ENCODE results near the gene FATE1. TPM values are rescaled to one million over a fixed set of nuclear protein-coding genes. Genes with fewer than 3 reads are reported as not detected.

The FATE1 gene
- total RNA-seq, 1 donor from 2014 or later, result not detected

DNA sequence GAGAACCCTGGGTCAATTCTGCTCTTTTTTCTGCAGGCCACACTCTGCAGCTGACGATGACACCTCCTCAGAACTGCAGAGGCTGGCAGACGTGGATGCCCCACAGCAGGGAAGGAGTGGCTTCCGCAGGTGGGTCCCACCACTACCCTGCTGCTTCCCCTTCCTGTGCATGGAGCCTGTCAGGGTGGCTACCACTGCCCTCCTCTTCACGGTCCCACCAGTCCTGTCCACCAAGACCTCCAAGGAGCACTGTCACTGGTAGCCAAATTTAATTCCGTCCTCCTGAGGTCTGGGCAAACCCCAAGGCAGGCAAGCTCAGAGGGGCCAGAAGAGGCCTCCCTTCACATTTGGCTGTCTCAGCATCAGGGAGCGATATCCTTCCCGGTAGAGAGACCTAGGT is 22.9 kb downstream of the FATE1 start:
- Mint-ChIP-seq H3K27ac (ENCODE audit: unreplicated experiment) (no peak overlapping the region), H3K9me3 (ENCODE audit: unreplicated experiment) (no peaks in the 10 kb centered on the region), H3K36me3 (ENCODE audit: low read depth, unreplicated experiment) (no peaks in the 10 kb centered on the region), H3K27me3 (ENCODE audit: unreplicated experiment) (no peaks in the 10 kb centered on the region), H3K4me3 (ENCODE audit: unreplicated experiment) (no peak overlapping the region), H3K4me1 (ENCODE audit: unreplicated experiment) (no peaks in the 10 kb centered on the region)
- TF ChIP-seq, protein P1, sequence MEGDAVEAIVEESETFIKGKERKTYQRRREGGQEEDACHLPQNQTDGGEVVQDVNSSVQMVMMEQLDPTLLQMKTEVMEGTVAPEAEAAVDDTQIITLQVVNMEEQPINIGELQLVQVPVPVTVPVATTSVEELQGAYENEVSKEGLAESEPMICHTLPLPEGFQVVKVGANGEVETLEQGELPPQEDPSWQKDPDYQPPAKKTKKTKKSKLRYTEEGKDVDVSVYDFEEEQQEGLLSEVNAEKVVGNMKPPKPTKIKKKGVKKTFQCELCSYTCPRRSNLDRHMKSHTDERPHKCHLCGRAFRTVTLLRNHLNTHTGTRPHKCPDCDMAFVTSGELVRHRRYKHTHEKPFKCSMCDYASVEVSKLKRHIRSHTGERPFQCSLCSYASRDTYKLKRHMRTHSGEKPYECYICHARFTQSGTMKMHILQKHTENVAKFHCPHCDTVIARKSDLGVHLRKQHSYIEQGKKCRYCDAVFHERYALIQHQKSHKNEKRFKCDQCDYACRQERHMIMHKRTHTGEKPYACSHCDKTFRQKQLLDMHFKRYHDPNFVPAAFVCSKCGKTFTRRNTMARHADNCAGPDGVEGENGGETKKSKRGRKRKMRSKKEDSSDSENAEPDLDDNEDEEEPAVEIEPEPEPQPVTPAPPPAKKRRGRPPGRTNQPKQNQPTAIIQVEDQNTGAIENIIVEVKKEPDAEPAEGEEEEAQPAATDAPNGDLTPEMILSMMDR (IDR thresholded peaks at IDR 0.05; ENCODE audit: unreplicated experiment), result no peak
- no peak for DNase-seq (ENCODE audit: low spot score)

DNA sequence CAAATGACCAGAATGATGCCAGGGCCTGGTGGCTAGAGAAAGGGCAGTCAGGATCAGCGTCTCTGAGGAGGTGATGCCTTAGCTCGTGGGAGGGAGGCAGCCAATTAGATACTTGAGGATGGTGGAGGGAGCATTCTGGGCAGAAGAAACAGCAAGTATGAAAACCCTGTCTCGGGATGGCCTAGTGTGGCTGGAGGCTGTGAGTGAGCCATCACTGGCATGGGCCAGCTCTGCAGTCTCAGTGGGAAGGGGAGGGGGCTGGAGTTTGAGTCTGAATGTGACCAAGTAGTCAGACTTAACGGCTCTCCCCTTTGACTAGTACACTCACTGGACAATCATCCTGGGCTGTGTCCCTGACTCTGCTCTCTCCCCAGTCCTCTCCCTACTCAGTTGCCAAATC is 25.8 kb downstream of the FATE1 start:
- no peak for DNase-seq (ENCODE audit: low spot score)
- Mint-ChIP-seq H3K36me3 (ENCODE audit: low read depth, unreplicated experiment) (no peaks in the 10 kb centered on the region), H3K27ac (ENCODE audit: unreplicated experiment) (no peak overlapping the region), H3K4me3 (ENCODE audit: unreplicated experiment) (no peak overlapping the region), H3K4me1 (ENCODE audit: unreplicated experiment) (no peaks in the 10 kb centered on the region), H3K27me3 (ENCODE audit: unreplicated experiment) (no peaks in the 10 kb centered on the region), H3K9me3 (ENCODE audit: unreplicated experiment) (no peaks in the 10 kb centered on the region)
- TF ChIP-seq, protein P1 (IDR thresholded peaks at IDR 0.05; ENCODE audit: unreplicated experiment), result no peak

DNA sequence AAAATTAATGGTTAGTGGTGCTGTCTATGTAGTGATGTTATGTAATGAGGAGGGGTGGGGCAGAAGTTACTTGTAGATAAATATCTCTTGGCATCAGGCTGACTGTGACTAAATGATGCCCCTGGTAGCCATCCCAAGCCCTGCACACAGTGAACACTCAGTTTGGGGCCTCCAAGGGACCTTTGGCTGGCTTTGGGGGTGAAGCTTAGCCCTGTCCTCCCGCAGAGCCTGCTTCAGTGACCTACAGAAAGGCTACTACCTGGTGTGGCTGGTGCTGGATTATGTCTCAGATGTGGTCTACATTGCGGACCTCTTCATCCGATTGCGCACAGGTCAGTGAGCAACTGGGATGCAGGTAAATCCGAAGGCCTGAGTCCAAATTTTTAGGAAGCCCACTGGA is 26.5 kb downstream of the FATE1 start:
- Mint-ChIP-seq H3K4me1 (ENCODE audit: unreplicated experiment) (no peaks in the 10 kb centered on the region), H3K9me3 (ENCODE audit: unreplicated experiment) (no peaks in the 10 kb centered on the region), H3K27ac (ENCODE audit: unreplicated experiment) (no peak overlapping the region), H3K27me3 (ENCODE audit: unreplicated experiment) (no peaks in the 10 kb centered on the region), H3K36me3 (ENCODE audit: low read depth, unreplicated experiment) (no peaks in the 10 kb centered on the region), H3K4me3 (ENCODE audit: unreplicated experiment) (no peak overlapping the region)
- DNase-seq (ENCODE audit: low spot score), result no peak
- TF ChIP-seq, protein P1 (IDR thresholded peaks at IDR 0.05; ENCODE audit: unreplicated experiment), result no peak

DNA sequence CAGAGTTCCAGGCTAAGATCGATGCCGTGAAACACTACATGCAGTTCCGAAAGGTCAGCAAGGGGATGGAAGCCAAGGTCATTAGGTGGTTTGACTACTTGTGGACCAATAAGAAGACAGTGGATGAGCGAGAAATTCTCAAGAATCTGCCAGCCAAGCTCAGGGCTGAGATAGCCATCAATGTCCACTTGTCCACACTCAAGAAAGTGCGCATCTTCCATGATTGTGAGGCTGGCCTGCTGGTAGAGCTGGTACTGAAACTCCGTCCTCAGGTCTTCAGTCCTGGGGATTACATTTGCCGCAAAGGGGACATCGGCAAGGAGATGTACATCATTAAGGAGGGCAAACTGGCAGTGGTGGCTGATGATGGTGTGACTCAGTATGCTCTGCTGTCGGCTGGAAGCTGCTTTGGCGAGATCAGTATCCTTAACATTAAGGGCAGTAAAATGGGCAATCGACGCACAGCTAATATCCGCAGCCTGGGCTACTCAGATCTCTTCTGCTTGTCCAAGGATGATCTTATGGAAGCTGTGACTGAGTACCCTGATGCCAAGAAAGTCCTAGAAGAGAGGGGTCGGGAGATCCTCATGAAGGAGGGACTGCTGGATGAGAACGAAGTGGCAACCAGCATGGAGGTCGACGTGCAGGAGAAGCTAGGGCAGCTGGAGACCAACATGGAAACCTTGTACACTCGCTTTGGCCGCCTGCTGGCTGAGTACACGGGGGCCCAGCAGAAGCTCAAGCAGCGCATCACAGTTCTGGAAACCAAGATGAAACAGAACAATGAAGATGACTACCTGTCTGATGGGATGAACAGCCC is 28.0 kb downstream of the FATE1 start:
- H3K9me3 Mint-ChIP-seq (ENCODE audit: unreplicated experiment), result no peaks in the 10 kb centered on the region
- H3K4me1 Mint-ChIP-seq (ENCODE audit: unreplicated experiment), result no peaks in the 10 kb centered on the region
- TF ChIP-seq, protein P1 (IDR thresholded peaks at IDR 0.05; ENCODE audit: unreplicated experiment), result no peak
- DNase-seq (ENCODE audit: low spot score), result no peak
- H3K4me3 Mint-ChIP-seq (ENCODE audit: unreplicated experiment), result no peak overlapping the region
- H3K27me3 Mint-ChIP-seq (ENCODE audit: unreplicated experiment), result no peaks in the 10 kb centered on the region
- H3K36me3 Mint-ChIP-seq (ENCODE audit: low read depth, unreplicated experiment), result no peaks in the 10 kb centered on the region
- H3K27ac Mint-ChIP-seq (ENCODE audit: unreplicated experiment), result no peak overlapping the region

DNA sequence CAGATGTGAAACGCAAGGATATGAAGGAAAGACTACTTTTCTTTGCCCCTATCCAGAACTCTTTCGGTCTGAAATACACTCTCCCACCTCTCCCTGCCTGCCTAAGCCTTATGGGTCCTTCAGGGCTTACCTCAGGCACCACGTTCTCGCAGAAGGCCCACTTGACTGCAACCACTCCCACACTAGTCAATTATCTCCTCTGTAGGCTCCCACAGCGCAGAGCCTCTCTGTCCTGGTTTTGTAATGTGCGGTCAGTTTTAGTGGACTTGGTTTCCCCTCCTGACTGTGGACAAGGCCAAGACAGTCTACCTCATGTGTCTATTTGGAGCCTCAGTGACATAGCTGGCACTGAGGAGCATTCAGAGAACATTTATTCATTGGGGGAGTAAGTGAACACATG is 29.8 kb downstream of the FATE1 start:
- Mint-ChIP-seq H3K27ac (ENCODE audit: unreplicated experiment) (no peak overlapping the region), H3K9me3 (ENCODE audit: unreplicated experiment) (no peaks in the 10 kb centered on the region), H3K4me3 (ENCODE audit: unreplicated experiment) (no peak overlapping the region), H3K36me3 (ENCODE audit: low read depth, unreplicated experiment) (no peaks in the 10 kb centered on the region), H3K27me3 (ENCODE audit: unreplicated experiment) (no peaks in the 10 kb centered on the region), H3K4me1 (ENCODE audit: unreplicated experiment) (peaks cover 7% of the 10 kb centered on the region)
- no peak for DNase-seq (ENCODE audit: low spot score)
- TF ChIP-seq, protein P1 (IDR thresholded peaks at IDR 0.05; ENCODE audit: unreplicated experiment), result no peak

All from endothelial cell (in vitro differentiated cells).